GM12892 (cell line): ENCODE measurements around the gene DCAKD.

Experiments
- POLR2A ChIP-seq: IDR thresholded peaks from 2 replicates; pipeline ENCODE4 v1.6.1; 2011; ENCODE audit warnings: low read depth, low read length, control low read depth
- POLR2AphosphoS5 ChIP-seq: IDR thresholded peaks from 2 replicates; pipeline ENCODE4 v1.6.1; 2011; ENCODE audit warnings: low read depth, low read length, control low read depth

- TF ChIP-seq POLR2AphosphoS5 (no peak), POLR2A (no peak)
Observed at GRCh38 chr17:45030733-45031132, 20.7 kb downstream of the DCAKD start.
